GM12878 (cell line): Measurements from ENCODE around the gene PRKRIP1.
"Not testable (repeated sequence)": the region's sequence is repeated elsewhere in the genome, so short reads cannot be mapped to it uniquely, and the experiment has no call there.

Experiments used
- LARP7 ChIP-seq: fragments of 450-650 bp; IDR thresholded peaks from 2 replicates; pipeline ENCODE4 v1.6.1; 2017; ENCODE audit warnings: mild to moderate bottlenecking
- NRF1 ChIP-seq: conservative IDR thresholded peaks from 2 replicates; pipeline ENCODE4 v1.6.1; 2011; ENCODE audit warnings: mild to moderate bottlenecking, low read depth, low read length, improper control_type of control experiment
- POLR2A ChIP-seq: IDR thresholded peaks from 2 replicates; pipeline ENCODE4 v1.6.1; 2011; ENCODE audit warnings: low read depth, mild to moderate bottlenecking, low read length
- TCF12 ChIP-seq: IDR thresholded peaks from 2 replicates; pipeline ENCODE4 v1.6.1; 2011; ENCODE audit warnings: low read depth, mild to moderate bottlenecking, low read length
- YY1 ChIP-seq: IDR thresholded peaks from 2 replicates; pipeline ENCODE4 v1.6.1; 2011; ENCODE audit warnings: low read depth, mild to moderate bottlenecking, low read length

GRCh38 chr7:102346983-102347382 is 49.2 kb upstream of the PRKRIP1 start:
- TF ChIP-seq YY1, NRF1, TCF12, LARP7, POLR2A: not testable (repeated sequence)
